Ishikawa (cell line): Measurements from ENCODE around the gene HOXA9.

ENCODE experiments used
- EP300 ChIP-seq: IDR thresholded peaks from 2 replicates; pipeline ENCODE4 v1.6.1; 2012; ENCODE audit warnings: borderline replicate concordance
- FOXM1 ChIP-seq: IDR thresholded peaks from 2 replicates; pipeline ENCODE4 v1.6.1; 2012; ENCODE audit warnings: low read depth, borderline replicate concordance
- RAD21 ChIP-seq: IDR thresholded peaks from 2 replicates; pipeline ENCODE4 v1.6.1; 2012; ENCODE audit warnings: low read depth
- TAF1 ChIP-seq: IDR thresholded peaks from 2 replicates; pipeline ENCODE4 v1.6.1; 2012; ENCODE audit warnings: low read depth, mild to moderate bottlenecking
- TCF12 ChIP-seq: IDR thresholded peaks from 2 replicates; pipeline ENCODE4 v1.6.1; 2012; ENCODE audit warnings: low read depth
- YY1 ChIP-seq: IDR thresholded peaks from 2 replicates; pipeline ENCODE4 v1.6.1; 2012; ENCODE audit warnings: low read depth
- TF ChIP-seq, protein P1 (sequence below): IDR thresholded peaks from 2 replicates; pipeline ENCODE4 v1.6.1; 2012; ENCODE audit warnings: low read depth, mild to moderate bottlenecking

DNA sequence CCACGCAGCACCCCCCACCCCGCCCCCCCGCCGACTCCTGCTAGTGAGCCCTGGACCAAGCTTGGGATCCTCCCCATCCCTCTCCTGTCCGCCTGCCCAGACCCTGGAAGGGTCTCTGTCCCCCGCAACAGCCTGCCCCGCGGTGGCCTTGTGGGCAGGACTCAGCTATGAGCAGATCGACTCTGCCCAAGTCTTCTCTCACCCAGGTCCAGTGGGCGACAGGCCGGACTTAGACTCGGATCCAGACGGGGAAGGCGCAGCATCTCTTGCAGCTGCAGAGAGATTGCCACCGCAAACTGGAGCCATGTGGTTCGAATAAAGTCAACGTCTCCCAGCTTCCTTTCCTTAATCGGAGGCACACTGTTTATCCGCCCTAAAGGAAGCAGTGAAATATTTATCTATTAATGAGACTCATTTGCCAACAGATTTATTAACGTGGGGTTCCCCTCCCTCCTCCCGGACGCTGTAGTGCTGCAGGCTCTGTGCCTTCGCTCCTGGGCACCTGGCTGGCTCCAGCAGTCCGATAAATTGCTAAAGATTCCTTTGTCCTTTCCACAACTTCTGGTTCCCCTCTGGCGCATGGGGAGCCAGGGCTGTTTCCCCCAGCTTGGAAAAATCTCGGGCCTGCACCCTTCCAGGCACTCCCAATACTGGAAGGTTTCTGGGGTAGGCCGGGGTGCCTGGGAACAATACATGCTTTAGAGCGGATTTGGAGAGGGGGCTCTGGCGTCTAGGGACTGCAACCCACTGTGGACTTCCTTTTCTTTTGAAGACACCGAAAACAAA lies 8.2 kb downstream of the HOXA9 start:
- TF ChIP-seq TCF12 (no peak), EP300 (no peak), YY1 (no peak), FOXM1 (no peak), RAD21 (no peak), TAF1 (no peak)
- TF ChIP-seq, protein P1, sequence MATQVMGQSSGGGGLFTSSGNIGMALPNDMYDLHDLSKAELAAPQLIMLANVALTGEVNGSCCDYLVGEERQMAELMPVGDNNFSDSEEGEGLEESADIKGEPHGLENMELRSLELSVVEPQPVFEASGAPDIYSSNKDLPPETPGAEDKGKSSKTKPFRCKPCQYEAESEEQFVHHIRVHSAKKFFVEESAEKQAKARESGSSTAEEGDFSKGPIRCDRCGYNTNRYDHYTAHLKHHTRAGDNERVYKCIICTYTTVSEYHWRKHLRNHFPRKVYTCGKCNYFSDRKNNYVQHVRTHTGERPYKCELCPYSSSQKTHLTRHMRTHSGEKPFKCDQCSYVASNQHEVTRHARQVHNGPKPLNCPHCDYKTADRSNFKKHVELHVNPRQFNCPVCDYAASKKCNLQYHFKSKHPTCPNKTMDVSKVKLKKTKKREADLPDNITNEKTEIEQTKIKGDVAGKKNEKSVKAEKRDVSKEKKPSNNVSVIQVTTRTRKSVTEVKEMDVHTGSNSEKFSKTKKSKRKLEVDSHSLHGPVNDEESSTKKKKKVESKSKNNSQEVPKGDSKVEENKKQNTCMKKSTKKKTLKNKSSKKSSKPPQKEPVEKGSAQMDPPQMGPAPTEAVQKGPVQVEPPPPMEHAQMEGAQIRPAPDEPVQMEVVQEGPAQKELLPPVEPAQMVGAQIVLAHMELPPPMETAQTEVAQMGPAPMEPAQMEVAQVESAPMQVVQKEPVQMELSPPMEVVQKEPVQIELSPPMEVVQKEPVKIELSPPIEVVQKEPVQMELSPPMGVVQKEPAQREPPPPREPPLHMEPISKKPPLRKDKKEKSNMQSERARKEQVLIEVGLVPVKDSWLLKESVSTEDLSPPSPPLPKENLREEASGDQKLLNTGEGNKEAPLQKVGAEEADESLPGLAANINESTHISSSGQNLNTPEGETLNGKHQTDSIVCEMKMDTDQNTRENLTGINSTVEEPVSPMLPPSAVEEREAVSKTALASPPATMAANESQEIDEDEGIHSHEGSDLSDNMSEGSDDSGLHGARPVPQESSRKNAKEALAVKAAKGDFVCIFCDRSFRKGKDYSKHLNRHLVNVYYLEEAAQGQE, result no peak
